GM10847 (cell line): ENCODE measurements around the gene LRRC4C.

Source experiments
- POLR2A ChIP-seq: IDR thresholded peaks from 2 replicates; pipeline ENCODE4 v1.6.1; 2011; ENCODE audit not compliant: insufficient read length; ENCODE audit errors: extremely low read depth

LRRC4C gene

DNA sequence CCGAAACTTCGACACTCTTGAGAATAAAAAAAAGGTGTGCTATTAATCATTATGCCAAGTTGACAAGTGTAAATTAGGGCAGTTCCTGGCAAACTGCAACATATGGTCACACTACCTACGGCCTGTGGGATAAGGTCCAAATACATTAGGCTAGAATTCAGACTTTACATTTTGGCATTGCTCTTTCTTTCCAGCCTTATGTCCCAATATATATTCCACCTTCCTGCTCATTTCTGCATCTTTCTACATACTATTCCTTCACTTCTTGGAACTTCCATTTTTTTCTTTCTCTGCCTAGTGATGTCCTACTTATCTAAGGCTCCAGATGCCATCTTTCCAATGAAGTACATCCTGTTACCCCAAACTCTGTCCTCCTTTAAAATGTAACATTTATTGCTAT, 577.2 kb downstream of the LRRC4C start:
- no peak for TF ChIP-seq POLR2A

DNA sequence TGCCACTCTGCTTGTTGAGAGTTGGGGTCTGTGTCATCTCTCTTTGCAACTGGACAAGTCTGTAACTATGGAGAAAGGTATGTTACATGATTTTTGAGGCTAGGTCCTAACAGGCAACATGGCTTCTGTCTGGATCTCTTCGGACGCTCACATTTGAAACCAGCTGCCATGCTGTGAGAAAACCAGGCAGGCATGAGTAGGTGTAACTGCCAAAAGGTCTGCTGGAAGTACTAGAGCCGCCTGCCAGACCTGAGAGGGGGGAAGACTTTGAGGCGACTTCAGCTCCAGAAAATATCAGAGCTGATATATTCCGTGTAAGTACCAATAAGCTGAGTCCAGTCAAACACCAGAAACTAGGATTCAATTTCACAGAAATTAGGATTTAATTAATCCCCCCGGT, 579.5 kb downstream of the LRRC4C start:
- TF ChIP-seq POLR2A = no peak

DNA sequence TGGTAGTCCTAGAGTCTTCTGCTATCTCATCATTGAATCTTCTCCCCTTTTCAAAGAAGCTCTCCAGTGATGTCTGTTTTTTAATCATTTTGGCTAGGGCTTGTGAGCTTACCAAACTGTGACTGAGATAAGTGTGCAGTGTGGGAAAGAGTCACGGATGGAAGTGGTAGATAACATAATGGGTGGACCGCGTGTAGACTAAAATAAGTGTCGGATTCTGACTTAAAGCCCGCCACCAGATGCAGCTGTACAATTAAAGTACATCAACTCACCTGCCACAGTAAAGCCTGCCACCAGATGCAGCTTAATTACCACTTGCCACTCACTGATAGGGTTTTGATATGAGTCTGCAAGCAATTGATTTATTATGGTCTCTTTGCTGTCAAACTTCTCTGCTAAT, 581.5 kb downstream of the LRRC4C start:
- no peak for TF ChIP-seq POLR2A

DNA sequence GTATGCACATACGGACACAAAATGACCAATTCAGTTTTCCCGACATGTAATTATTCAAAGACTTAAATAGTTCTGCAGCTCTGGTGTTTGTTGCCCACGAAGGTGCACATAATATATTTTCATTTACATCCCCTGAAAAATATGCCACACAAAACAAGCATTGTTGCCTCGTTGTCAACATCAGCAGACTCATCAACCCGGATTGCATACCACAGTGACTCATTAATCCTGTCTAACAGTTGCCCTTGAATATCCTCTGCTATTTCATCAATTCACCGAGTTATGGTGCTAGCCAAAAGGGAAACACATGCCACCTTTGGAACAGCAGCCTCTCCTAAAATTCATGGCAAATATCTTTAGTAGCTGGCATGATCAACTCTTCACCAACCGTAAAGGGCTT, 582.2 kb downstream of the LRRC4C start:
- no peak for TF ChIP-seq POLR2A

DNA sequence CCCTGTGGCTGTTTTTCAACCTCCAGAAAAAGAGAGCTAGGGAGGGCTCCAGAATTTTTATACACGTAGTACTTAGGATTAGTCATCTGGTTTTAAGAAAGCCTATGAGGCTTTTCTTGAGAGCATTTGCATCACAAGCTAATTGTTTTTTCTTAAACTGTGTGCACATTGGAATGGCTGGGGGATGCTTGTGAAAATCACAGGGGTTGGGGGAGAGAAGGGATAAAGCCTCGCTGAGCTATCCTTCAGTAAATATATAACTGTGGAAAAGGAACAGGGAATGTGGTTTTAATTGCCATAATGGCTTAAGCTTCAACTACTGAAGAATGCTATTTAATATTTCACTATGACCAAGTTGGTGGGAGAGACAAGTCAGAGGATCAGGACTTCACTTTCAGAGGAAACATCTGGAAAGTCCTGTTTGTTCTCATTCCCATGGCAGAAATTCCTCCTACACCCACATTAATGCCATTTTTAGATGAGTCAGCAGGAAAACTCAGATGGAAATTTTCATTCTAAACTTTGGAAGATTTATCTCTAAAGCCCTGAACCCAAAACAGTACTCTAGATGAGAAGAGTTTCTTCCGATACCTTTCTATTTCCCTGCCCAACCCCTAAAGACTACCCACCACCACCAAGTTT, 591.3 kb downstream of the LRRC4C start:
- TF ChIP-seq POLR2A = no peak

DNA sequence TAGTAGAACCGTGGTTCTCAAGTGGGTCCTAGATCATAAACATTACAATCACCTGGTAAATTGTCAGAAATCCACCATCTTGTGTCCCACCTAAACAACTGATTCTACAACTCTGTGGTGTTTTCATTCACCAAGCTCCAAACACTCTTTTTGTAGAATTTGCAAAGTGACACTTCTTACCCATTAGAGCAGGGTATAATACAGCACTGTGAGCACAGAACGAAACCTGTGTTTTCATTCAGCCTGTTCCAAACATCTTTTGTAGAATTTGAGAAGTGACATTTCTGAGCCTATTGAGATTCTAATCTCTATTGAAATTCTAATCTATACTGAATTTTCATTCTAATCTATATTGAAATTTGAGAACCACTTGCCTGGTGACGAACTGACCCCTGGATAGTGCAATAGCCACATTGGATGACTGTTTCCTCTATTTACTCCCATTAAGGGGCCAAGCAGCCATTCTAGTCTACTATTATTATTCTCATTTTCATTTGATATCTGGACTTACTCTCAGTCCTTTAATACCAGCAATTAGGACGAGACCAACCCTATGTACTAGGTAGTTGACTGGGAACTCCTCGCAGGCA, 616.6 kb downstream of the LRRC4C start:
- TF ChIP-seq POLR2A = no peak

DNA sequence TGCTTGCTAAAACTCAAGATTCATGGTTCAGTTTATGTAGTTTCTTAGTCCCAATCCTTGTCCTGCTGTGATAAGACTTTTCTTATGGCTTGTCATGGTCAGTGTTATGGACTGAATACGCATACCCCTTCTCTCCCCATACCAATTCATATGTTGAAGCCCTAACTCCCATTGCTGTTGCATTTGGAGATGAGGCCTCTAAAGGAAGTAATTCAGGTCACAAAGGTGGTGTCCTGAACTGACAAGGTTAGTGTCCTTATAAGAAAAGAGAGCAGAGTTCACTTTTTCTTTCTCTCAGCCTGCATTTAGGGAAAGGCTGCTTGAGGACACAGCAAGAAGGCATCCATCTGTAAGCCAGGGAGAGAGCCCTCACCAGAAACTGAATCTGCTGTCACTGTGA, 618.2 kb downstream of the LRRC4C start:
- no peak for TF ChIP-seq POLR2A

DNA sequence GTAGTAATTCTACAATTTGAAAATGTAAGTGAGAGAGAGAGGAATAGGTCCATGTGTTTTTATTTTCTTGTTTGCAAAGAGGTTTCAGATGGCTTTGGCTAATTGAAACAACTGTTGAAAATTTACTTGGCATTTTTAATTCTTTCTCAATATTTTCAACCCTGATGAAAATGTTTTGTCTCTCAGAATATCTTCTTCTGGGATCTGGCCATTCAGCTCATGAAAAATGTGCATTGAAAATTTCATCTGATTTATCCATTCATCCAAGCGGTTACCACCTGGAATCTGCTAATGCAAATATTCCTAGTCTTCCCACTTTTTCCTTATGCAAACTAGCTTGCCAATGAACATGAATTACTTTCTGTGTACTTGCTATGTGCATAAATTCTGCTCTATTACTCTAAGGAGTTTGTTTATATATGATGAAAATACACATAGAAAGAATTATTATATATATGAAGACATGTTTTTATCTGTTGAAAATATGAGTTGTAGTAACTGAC, 621.2 kb downstream of the LRRC4C start:
- no peak for TF ChIP-seq POLR2A

DNA sequence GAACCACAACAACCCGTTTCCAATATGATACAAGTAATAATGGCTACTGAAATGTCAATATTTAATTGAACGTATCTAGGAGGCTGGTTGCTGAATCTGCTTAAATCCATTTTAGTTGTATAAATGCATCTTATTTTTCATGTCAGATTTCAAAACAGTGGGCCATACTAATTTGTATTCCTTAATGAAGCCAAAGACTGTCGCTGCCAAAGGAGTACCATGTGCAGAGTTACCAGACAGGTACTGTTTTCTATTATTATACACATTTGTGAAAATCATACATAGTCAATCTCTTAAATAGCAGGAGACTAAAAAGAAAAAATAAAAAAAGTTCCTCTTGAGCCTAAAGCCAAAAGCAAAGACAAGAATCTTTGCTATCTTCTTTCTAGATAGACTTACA, 632.3 kb downstream of the LRRC4C start:
- no peak for TF ChIP-seq POLR2A

DNA sequence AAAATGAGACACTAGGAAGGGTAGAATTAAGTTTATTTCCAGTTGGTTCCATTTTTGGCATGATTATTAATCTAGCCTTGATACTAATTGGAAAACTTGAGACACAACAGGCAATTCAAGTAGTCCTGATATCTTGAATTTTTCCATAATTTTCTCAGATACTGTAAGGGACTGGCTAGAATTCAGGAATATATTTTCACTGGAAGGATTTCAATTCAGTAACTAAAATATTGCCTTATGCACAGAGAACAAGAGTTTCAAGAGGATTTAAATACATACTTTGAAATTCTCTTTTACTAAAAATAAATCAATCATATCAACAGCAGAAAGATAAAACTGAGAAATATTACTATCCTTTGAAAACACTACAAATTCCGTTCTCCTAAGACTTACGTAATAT, 632.9 kb downstream of the LRRC4C start:
- TF ChIP-seq POLR2A = no peak

DNA sequence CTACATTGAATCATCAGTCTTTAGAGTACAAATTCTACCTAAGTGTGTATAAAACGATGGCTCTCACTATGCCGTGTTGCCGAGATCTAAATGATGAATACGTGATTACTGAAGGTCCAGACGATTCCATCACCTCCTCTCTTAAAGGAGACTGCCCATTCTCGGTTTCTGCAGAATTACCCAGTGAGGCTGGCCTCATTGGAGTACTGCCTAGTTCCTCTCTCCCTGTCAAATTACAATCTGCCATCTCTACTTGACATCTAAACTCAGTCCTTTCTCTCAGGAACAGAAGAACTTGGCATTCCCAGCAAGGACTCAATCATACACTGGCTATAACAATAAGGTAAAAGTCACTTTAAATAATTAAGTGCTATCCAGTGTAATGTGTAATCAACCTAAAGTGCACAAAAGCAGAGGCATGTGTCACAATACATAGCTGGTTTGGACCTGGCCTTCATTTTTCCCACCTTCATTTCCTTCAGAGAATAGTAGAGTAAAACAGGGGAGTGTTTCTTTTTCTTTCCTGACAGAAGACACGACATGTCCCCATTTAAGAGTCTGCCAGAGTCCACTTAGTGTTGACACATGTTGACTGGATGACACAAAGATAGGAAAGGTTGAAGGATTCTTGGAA, 634.1 kb downstream of the LRRC4C start:
- no peak for TF ChIP-seq POLR2A

DNA sequence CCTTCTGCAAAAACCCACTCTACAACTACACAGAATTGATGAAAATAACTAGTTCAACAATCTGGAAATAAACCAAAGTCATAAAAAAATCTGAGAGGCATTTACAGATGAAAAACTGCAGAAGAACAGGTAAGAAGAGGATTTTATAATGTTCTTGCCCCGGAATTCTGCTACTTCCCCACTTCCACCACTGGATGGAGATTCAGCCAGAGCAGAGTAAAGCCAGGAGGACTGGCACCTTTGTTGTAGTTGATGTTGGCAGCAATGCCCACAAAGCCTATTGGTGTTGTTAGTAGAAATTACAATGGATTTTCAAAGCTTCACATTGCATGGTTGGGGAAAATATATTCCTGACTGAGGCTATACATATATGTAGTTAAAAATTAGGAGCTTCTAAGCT, 640.2 kb downstream of the LRRC4C start:
- no peak for TF ChIP-seq POLR2A

DNA sequence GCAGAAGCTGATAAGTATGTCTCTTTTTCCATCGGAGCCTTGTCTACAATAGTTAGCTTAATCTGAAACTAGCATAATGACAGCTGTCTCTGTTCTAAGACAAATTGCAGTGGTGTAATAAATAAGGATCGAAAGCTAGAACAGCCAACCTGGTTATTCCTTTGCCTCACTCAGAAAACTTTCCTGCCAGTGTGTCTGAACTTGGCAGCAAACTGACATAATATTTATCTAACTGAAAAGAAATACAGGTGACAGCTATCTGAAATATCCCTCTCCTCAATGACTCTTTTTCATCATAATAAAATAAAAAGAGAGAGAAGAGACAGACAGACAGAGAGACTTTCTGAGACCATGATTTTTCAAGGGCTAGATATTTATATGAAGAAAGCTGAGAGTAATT, 642.5 kb downstream of the LRRC4C start:
- TF ChIP-seq POLR2A = no peak

DNA sequence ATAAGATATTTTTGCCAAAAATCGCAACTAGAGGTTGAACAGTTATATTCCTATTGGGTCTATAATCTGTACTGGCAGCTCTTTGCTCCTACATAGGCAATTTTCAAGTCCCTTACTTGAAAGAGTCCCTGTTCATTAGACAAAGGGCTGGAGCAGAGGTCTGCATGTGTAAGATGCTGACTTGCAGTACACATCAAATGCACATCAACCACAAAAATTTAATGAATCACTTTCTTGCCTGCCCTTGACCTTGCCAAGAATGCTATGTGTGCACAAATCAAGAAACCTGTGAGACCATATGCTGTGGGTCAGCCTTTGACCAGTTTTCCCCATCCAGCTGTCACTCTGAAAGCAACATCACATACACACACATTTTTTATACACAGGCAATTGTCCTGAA, 661.5 kb downstream of the LRRC4C start:
- TF ChIP-seq POLR2A = no peak

DNA sequence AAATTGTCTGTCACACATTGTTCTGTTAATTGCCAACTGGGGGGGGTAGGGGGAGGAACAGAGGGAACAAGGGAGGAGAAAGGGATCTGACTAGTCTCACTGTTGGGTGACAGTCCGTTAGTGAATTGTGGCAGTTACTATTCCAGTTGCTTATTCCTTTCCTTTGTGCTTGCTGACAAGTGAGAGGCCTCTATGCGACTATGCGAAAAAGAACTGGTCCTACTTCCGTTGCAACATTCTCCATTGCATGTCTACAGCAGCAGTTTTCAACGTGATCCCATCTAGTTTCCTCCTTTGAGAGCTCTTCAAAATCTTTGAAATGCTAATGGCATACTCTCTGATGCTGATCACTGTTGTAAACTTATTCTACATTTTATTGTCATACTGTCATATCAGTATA, 672.2 kb downstream of the LRRC4C start:
- TF ChIP-seq POLR2A = no peak

DNA sequence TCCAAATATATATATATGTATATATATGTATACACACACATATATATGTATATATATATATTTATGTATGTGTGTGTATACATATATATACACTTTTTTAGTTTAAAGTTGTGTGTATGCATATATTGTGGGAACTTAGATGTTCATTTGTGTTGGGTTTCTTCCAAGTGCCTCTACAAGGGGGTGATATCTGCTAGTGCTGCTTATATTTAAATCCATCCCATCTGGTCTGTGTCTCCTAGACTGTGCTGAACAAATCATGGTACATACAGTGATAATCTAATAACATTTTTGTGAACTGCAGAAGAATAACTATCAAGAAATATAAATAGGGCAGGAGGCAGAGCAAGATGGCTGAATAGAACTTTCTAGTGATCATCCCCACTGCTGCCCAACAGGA, 696.4 kb downstream of the LRRC4C start:
- no peak for TF ChIP-seq POLR2A

DNA sequence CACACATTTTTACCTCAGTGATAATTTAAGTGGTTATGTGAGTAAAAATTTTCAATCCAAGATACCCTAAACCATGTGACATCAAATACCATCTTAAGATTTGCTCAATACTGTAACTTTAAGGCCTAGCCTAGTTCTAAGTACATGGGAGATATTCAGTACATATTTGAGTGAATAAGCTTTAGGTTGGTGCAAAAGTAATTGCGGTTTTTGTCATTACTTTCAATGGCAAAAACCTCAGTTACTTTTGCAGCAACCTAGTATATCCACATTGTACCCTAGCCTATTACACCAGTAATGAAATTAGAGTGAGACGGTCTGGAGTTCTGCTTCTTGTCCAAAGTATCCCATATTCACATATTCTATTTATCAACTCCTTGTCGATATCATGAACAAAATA, 700.1 kb downstream of the LRRC4C start:
- TF ChIP-seq POLR2A = no peak

DNA sequence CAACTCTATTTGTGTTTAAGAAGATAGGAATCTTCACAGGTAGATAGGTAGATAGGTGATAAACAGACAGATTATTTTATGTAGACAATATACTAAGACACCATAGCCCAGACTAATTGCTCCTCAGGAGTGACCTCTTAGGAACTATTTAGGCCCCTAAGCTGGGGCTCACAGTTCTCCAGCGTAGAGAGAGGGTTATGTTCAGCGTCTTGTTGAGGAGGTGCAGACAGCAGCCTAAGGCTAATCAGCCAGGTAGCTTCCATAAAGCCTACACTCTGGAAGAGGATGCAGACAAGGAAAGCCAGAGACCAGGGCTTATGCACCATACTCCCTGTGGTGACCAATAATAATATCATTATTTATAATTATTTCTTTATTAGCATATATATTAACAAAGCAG, 705.2 kb downstream of the LRRC4C start:
- TF ChIP-seq POLR2A = no peak
